ENCODE results near the gene PUM1.

PUM1 gene

DNA sequence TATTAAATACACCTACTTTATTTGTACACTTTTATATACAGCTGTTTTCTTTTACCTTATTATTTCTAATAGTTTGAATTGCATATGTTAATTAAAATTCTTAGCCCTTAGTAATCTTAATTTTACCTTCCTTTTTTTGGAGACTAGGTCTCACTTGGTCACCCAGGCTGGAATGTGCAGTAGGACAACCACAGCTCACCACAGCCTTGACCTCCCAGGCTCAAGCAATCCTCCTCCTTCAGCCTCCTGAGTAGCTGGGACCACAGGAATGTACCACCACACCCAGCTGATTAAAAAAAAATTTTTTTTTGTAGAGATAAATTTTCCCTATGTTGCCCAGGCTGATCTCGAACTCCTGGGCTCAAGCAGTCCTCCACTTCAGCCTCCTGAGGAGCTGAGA lies 141.9 kb downstream of the PUM1 start:
- no peak for FAIRE-seq

DNA sequence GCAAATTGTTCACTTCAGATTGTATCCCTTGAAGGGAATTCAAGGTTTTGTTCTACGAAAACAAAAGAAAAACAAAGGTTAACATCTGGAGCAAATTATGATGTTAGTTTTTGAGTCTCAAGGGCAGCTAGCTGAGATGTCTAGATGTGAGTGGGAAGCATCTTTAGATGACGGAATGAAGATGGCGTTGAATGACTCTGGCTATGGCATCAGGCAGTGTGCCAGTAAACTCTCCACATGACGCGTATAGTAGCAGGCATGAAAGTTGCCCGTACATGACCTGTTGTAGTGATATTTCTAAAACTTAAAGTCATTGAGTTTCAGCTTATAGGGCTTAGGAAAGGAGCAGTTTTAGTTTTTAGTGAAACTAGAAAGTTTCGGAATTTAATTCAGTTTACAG lies 144.7 kb downstream of the PUM1 start:
- FAIRE-seq: no peak

- peak; percentile 65 for FAIRE-seq
These were observed 146.3 kb downstream of the PUM1 start for GRCh38 chr1:30919025-30919881.

DNA sequence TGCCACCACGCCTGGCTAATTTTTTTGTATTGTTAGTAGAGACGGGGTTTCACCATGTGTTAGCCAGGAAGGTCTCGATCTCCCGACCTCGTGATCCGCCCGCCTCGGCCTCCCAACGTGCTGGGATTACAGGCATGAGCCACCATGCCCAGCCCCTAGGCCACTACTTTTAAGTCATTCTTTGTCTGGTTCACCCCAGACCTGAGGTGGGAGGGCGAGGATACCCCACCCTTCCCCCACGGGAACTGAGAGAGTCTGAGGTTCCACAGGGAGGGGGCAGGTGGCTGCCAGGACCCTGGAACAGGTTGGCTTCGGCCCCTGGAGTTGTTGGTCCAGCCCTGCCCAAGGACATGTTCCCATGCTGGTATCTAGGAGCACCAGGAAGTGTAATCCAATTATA lies 149.2 kb downstream of the PUM1 start:
- FAIRE-seq: no peak

DNA sequence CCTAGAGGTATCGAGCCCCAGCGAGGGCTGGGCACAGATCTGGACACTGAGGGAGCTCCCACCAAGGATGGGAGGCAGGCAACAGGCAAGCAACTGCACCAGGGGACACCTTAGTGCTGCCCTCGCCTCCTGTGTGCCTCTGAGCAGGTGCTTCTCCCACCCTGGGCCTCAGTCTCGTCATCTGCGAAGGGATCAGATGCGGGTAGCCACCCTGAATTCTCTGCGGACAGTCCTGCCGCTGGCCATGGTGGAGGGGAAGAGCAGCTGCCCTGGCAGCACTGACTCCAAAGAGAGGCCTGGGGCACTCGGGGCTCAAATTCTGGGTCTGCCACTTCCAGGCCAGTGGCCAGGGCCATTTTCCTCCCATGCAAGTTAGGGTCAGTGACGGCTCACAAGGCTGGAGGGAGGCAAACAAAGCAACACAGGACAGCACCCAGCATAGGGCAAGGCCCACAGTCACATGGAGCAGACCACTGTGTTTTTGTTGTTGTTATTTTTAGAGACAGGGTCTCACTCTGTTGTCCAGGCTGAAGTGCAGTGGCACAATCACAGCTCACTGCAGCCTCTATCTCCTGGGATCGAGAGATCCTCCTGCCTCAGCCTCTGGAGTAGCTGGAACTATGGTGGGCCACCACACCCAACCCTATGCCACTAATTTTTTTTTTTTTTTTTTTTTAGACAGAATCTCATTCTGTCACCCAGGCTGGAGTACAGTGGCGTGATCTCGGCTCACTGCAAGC lies 149.9 kb downstream of the PUM1 start:
- FAIRE-seq: no peak

DNA sequence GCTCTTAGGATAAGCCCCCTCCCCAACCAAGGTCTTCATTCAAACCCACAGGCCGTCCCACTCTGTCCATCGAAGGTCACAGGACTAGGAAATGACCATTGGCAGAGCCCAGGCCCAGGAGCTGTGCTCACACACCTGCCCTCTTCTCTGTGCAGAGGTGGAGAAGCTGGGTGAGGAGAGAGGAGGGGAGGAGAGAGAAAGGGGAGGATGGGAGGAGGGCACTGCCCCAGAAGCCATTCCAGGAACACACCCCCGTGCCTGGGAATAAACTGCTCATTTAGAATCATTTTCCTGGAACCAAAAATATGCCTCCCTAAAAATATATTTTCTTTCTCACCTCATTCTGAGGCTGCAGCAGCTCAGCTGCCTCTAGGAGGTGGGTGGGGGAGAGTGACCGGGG lies 150.6 kb downstream of the PUM1 start:
- no peak for FAIRE-seq

DNA sequence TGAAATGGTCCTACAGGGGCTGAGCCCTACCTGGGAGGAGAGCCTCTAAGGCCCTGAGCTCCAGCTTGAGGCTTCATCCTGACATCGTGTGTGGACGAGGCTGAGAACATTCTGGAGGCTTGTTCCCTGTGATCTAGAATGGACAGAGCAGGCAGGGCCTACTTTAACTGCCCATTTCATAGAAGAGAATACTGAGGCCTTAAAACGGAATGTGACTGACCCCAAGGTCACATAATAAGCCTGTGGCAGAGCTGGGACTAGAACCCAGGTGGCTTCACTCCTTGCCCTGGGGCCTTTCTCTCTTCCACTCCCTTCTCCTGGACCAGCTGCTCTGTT lies 151.0 kb downstream of the PUM1 start:
- FAIRE-seq: no peak

- FAIRE-seq: no peak
These were observed 152.4 kb downstream of the PUM1 start for GRCh38 chr1:30912913-30913652.

- no peak for FAIRE-seq
These were observed 153.3 kb downstream of the PUM1 start for GRCh38 chr1:30912224-30912623.

DNA sequence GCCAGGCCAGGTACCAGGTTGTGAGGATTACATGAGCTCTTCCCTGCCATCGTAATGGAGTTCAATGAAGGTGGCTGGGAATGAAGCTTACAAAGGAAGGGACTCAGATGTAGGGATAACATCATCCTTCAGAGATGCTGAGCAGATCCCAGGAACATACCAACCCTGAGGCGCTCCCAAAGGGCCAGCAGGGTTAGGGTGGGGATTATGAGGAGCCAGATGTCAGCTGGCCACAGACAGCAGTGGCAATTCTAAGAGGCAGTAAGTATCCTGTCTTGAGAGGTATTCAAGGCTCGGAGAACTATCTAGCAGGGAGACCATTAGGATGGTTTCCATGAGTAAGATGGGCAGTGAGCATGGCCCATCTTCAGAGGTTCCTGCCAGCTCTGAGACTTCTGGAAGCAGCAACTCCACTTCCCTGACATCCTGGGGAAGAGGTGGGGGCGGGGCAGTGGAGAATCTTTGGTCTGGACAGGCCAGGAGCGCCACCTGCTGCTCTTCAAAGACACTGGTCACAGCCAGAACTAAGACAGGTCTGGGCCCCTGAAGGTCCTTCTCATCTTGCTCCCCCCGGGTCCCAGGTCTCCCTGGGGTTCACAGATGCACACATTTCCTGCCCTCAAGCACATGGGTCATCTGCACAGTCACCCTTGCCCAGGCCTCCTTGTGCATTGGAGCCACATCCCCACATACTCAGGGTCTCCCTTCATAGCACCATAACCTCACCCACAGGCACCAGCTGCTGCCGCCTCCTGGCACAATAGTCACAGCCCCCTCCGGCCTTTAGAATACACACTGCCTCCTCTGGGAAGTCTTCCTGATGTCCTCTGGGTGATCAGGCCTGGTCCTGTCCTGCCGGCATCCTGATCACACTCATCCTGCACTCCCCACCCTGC lies 154.2 kb downstream of the PUM1 start:
- FAIRE-seq: no peak

GRCh38 chr1:30909365-30910068 lies 156.0 kb downstream of the PUM1 start:
- no peak for FAIRE-seq

- FAIRE-seq: no peak
These were observed 156.7 kb downstream of the PUM1 start, which contains the start of gene SDC3 for GRCh38 chr1:30908696-30909364. TSS of gene SDC3 (minus strand) at chr1:30908758. CDS start at chr1:30908586, 172 bp downstream.

- no peak for FAIRE-seq
These were observed 157.2 kb downstream of the PUM1 start for GRCh38 chr1:30908316-30908695.

- no peak for FAIRE-seq
These were observed 157.8 kb downstream of the PUM1 start for GRCh38 chr1:30907481-30908315.

- no peak for FAIRE-seq
These were observed 158.7 kb downstream of the PUM1 start for GRCh38 chr1:30906631-30907441.

DNA sequence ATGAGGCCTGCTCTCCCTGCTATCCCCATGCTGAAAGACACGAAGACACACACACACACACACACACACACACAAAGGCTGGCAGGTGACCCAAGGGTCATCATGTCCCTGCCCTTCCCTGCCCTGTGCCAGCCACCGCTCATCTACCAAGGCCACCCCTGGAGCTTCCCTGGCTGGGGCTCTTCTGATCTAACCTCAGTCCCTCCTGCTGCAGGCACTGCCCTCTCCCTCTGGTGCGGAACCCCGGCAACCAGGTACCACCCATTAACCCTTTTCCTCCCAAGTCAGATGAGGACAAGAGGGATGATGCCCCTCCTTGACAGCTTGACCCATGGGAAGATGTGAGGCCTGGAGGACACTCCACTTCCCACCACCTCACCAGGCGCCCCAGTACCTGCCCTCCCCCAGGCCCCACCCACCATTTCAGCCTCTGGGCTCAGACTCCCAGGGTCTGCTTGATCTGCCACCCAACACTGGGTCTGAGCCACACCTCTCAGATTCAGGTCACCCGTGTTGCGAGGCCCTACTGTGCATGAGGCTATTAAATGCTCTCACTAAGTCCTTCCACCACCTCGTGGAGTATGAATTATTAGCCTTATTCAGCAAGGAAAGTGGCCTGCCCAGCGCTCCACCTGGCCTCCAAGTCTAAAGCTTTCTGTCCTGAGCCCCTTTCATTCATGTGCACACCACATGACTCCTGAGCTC lies 159.4 kb downstream of the PUM1 start:
- no peak for FAIRE-seq

DNA sequence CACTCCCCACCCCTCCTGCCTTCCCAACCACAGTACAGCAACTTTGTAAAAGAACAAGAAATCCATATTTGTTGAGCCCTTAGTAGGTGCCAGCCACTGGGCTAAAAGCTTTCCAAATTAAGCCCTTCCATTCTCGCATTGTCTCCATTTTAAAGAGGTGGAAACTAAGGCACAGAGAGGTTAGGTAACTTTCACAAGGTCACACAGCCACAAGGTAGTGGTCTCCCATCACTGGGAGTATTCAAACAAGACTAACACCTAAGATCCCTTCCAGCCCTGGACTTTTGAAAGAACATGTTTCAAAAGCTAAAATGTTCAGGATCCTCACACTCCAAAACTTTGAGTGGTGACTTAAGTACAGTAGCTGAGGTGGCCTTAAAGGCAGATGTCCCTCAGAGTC lies 160.1 kb downstream of the PUM1 start:
- FAIRE-seq: no peak

DNA sequence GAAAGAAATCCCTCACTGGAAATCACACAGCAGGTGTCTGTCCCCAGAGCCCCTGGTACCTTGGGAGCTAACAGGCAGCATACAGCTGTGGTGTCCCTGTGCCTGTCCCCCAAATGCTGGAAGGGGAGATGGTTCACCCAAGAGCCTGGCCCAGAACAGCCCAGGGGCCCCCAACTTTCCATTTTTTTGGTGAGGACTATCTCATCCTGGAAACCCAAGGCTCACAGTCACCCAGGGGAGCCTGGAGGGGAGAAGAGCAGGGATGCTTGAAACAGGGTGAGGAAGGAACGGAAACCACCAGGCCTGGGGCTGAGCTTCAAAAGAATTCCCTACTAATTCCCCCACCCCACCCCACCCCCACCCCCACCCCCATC lies 160.6 kb downstream of the PUM1 start:
- no peak for FAIRE-seq
